ENCODE measurements around the gene BICRAL.

- TF ChIP-seq, protein P1, sequence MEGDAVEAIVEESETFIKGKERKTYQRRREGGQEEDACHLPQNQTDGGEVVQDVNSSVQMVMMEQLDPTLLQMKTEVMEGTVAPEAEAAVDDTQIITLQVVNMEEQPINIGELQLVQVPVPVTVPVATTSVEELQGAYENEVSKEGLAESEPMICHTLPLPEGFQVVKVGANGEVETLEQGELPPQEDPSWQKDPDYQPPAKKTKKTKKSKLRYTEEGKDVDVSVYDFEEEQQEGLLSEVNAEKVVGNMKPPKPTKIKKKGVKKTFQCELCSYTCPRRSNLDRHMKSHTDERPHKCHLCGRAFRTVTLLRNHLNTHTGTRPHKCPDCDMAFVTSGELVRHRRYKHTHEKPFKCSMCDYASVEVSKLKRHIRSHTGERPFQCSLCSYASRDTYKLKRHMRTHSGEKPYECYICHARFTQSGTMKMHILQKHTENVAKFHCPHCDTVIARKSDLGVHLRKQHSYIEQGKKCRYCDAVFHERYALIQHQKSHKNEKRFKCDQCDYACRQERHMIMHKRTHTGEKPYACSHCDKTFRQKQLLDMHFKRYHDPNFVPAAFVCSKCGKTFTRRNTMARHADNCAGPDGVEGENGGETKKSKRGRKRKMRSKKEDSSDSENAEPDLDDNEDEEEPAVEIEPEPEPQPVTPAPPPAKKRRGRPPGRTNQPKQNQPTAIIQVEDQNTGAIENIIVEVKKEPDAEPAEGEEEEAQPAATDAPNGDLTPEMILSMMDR (IDR thresholded peaks at IDR 0.05): no peak
- TF ChIP-seq POLR2A (IDR thresholded peaks at IDR 0.05): no peak
- no peak for TF ChIP-seq POLR2AphosphoS5 (IDR thresholded peaks at IDR 0.05)
Measured at GRCh38 chr6:42896178-42896719, 114.4 kb downstream of the BICRAL start.

All from prostate gland (tissue), 2 donors.